Spinal cord (tissue), 10 donors: ENCODE results near the gene FAM89B. TPM values are rescaled to one million over a fixed set of nuclear protein-coding genes. Genes with fewer than 3 reads are reported as not detected.
A peak's percentile ranks its signal among the peaks of the same experiment; 100 is the strongest.

Experiments
- DNase-seq, 6 donors: peaks; one replicate each; pipeline versions ENCODE4 v3.0.0 to v3.0.0-alpha.2; 2013 to 2015; ENCODE audit warnings: low spot score in 6 of 6, low read depth in 4 of 6
- H3K27ac ChIP-seq: one replicate; pipeline ENCODE4 v1.5.1; 2013; ENCODE audit warnings: low read depth, low read length, control low read depth
- H3K27me3 ChIP-seq: one replicate; pipeline ENCODE4 v1.6.1; 2013; ENCODE audit warnings: low read length; ENCODE audit not compliant: control insufficient read depth, insufficient read depth
- H3K36me3 ChIP-seq: one replicate; pipeline ENCODE4 v1.6.1; 2013; ENCODE audit warnings: low read length; ENCODE audit not compliant: control insufficient read depth, insufficient read depth
- H3K4me1 ChIP-seq: one replicate; pipeline ENCODE4 v1.6.1; 2013; ENCODE audit warnings: low read length; ENCODE audit not compliant: control insufficient read depth, insufficient read depth
- H3K4me3 ChIP-seq: one replicate; pipeline ENCODE4 v1.5.1; 2013; ENCODE audit warnings: low read depth, low read length, control low read depth
- H3K9me3 ChIP-seq: one replicate; pipeline ENCODE4 v1.6.1; 2013; ENCODE audit warnings: low read length; ENCODE audit not compliant: control insufficient read depth, insufficient read depth
- WGBS: methylation state at CpG from one replicate; pipeline ENCODE4 v1.1.5; 2013; ENCODE audit warnings: missing lambda C conversion rate; ENCODE audit not compliant: insufficient coverage; 5-methylcytosine and 5-hydroxymethylcytosine counted together
- polyA plus RNA-seq, 2 donors: library from polyadenylated mRNA; unstranded; fragments of 120-200 nt; gene quantifications; one replicate each; pipeline ENCODE4 v1.2.1, GENCODE V29; 2013; ENCODE audit not compliant: insufficient read length in 2 of 2
- total RNA-seq, 2 donors: library from RNA; depleted of rRNA in 1 of 2; stranded (reverse); fragments of 120-200 nt in 1 of 2; fragments of >200 nt in 1 of 2; gene quantifications; one replicate each; pipeline versions ENCODE4 v1.2.3 to v1.2.4, GENCODE V29; 2013 to 2014
- donor health status: healthy.

The FAM89B gene
- total and polyA plus RNA-seq, 4 donors, result 7.0 to 49.2 (median 48.8) TPM

GRCh38 chr11:65586247-65586630 lies 13.9 kb downstream of the FAM89B start:
- Histone ChIP-seq H3K36me3 (peaks cover 37% of the 10 kb centered on the region), H3K27me3 (peaks cover 26% of the 10 kb centered on the region), H3K4me1 (peaks cover 62% of the 10 kb centered on the region), H3K9me3 (no peaks in the 10 kb centered on the region), H3K4me3 (no peak overlapping the region), H3K27ac (no peak overlapping the region)
- 84% methylated on average over 4 of the region's 4 CpGs for WGBS
- DNase-seq, result no peak

GRCh38 chr11:65586676-65587075 lies 14.3 kb downstream of the FAM89B start:
- no peak for DNase-seq
- no peaks in the 10 kb centered on the region for H3K9me3 ChIP-seq
- no peak overlapping the region for H3K27ac ChIP-seq
- H3K4me3 ChIP-seq, result no peak overlapping the region
- H3K27me3 ChIP-seq, result peaks cover 26% of the 10 kb centered on the region
- H3K4me1 ChIP-seq, result peaks cover 63% of the 10 kb centered on the region
- peaks cover 35% of the 10 kb centered on the region for H3K36me3 ChIP-seq
- 73% methylated on average over 1 of the region's 2 CpGs for WGBS

- no peak for DNase-seq
- 72% methylated on average over 13 of the region's 13 CpGs for WGBS
- Histone ChIP-seq H3K36me3 (peaks cover 42% of the 10 kb centered on the region), H3K27me3 (peaks cover 20% of the 10 kb centered on the region), H3K4me3 (no peak overlapping the region), H3K9me3 (no peaks in the 10 kb centered on the region), H3K4me1 (peaks cover 72% of the 10 kb centered on the region), H3K27ac (no peak overlapping the region)
Observed at GRCh38 chr11:65588199-65589054, 16.1 kb downstream of the FAM89B start.

- Histone ChIP-seq H3K27me3 (peaks cover 9% of the 10 kb centered on the region), H3K27ac (peak overlapping the region; percentile 15), H3K9me3 (no peaks in the 10 kb centered on the region), H3K36me3 (peaks cover 46% of the 10 kb centered on the region), H3K4me1 (peaks cover 69% of the 10 kb centered on the region), H3K4me3 (no peak overlapping the region)
- DNase-seq, result no peak
- WGBS, result 46% methylated on average over 6 of the region's 9 CpGs
Observed at GRCh38 chr11:65589444-65590239, 17.3 kb downstream of the FAM89B start.

- Histone ChIP-seq H3K4me3 (no peak overlapping the region), H3K27ac (no peak overlapping the region), H3K4me1 (peaks cover 66% of the 10 kb centered on the region), H3K9me3 (no peaks in the 10 kb centered on the region), H3K36me3 (peaks cover 49% of the 10 kb centered on the region), H3K27me3 (peaks cover 7% of the 10 kb centered on the region)
- peak in 1 of 6 donors; percentile 11 for DNase-seq
- WGBS, result 54% methylated on average over 7 of the region's 8 CpGs
Observed at GRCh38 chr11:65590240-65590738, 18.0 kb downstream of the FAM89B start.

GRCh38 chr11:65591939-65592857 lies 19.9 kb downstream of the FAM89B start:
- H3K36me3 ChIP-seq, result peaks cover 60% of the 10 kb centered on the region
- H3K4me1 ChIP-seq, result peaks cover 53% of the 10 kb centered on the region
- peak in 1 of 6 donors; percentile 12 for DNase-seq
- peak overlapping the region; percentile 47 for H3K27ac ChIP-seq
- WGBS, result 18% methylated on average over 106 of the region's 106 CpGs
- no peak overlapping the region for H3K4me3 ChIP-seq
- peaks cover 5% of the 10 kb centered on the region for H3K27me3 ChIP-seq
- no peaks in the 10 kb centered on the region for H3K9me3 ChIP-seq

- peaks cover 5% of the 10 kb centered on the region for H3K27me3 ChIP-seq
- H3K27ac ChIP-seq, result no peak overlapping the region
- peaks cover 46% of the 10 kb centered on the region for H3K4me1 ChIP-seq
- H3K36me3 ChIP-seq, result peaks cover 67% of the 10 kb centered on the region
- no peak for DNase-seq
- no peak overlapping the region for H3K4me3 ChIP-seq
- no peaks in the 10 kb centered on the region for H3K9me3 ChIP-seq
- 66% methylated on average over 20 of the region's 22 CpGs for WGBS
Observed at GRCh38 chr11:65592858-65593517, 20.6 kb downstream of the FAM89B start.

- Histone ChIP-seq H3K27me3 (peaks cover 5% of the 10 kb centered on the region), H3K4me1 (peaks cover 38% of the 10 kb centered on the region), H3K4me3 (no peak overlapping the region), H3K9me3 (no peaks in the 10 kb centered on the region), H3K27ac (no peak overlapping the region), H3K36me3 (peaks cover 67% of the 10 kb centered on the region)
- DNase-seq, result peak in 1 of 6 donors; percentile 25
- WGBS, result 76% methylated on average over 24 of the region's 26 CpGs
Observed at GRCh38 chr11:65593518-65594414, 21.4 kb downstream of the FAM89B start.
